Measurements from ENCODE around the gene PPT2. TPM values are rescaled to one million over a fixed set of nuclear protein-coding genes. Genes with fewer than 3 reads are reported as not detected.
"Not testable (repeated sequence)": the region's sequence is repeated elsewhere in the genome, so short reads cannot be mapped to it uniquely, and the experiment has no call there.

PPT2 gene
- total RNA-seq, 1 donor from 2014 or later: 55.1 TPM

DNA sequence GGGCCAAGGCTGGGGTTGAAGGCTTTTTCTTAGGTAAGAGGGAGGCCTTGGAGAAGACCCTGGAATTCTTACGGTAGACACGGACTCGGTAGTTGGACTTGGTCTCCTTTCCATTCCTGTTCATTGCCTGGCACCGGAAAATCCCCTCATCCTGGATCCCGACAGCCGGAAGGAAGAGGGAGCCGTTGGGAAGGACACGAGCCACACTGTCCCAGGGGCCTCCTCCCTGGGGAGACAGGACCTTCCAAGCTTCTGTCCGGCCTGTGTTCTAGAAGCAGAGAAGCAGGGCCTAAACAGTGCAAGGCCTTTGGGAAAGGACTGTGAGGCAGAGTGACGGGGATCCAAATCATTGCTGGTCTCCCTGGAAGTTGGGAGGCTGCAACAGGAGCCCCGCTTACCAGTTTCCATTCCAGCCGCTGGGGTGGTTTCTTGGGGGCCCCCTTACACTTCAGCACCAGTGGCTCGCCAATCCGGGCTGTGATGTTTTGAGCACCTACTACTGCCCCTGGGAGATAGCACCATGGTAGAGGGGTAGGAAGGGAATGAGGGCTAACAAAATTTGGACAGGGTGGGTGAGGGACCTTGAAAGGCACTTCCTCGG, 29.6 kb downstream of the PPT2 start:
- no peak for DNase-seq
- Mint-ChIP-seq H3K4me1 (ENCODE audit: low read depth, unreplicated experiment) (peaks cover 27% of the 10 kb centered on the region), H3K9me3 (ENCODE audit: unreplicated experiment) (peaks cover 7% of the 10 kb centered on the region), H3K27me3 (ENCODE audit: unreplicated experiment) (peaks cover 11% of the 10 kb centered on the region), H3K27ac (ENCODE audit: unreplicated experiment) (no peak overlapping the region), H3K4me3 (ENCODE audit: unreplicated experiment) (no peak overlapping the region), H3K36me3 (ENCODE audit: unreplicated experiment) (peaks cover 5% of the 10 kb centered on the region)
- TF ChIP-seq, protein P1, sequence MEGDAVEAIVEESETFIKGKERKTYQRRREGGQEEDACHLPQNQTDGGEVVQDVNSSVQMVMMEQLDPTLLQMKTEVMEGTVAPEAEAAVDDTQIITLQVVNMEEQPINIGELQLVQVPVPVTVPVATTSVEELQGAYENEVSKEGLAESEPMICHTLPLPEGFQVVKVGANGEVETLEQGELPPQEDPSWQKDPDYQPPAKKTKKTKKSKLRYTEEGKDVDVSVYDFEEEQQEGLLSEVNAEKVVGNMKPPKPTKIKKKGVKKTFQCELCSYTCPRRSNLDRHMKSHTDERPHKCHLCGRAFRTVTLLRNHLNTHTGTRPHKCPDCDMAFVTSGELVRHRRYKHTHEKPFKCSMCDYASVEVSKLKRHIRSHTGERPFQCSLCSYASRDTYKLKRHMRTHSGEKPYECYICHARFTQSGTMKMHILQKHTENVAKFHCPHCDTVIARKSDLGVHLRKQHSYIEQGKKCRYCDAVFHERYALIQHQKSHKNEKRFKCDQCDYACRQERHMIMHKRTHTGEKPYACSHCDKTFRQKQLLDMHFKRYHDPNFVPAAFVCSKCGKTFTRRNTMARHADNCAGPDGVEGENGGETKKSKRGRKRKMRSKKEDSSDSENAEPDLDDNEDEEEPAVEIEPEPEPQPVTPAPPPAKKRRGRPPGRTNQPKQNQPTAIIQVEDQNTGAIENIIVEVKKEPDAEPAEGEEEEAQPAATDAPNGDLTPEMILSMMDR (IDR thresholded peaks at IDR 0.05; ENCODE audit: partially characterized antibody, unreplicated experiment): no peak

DNA sequence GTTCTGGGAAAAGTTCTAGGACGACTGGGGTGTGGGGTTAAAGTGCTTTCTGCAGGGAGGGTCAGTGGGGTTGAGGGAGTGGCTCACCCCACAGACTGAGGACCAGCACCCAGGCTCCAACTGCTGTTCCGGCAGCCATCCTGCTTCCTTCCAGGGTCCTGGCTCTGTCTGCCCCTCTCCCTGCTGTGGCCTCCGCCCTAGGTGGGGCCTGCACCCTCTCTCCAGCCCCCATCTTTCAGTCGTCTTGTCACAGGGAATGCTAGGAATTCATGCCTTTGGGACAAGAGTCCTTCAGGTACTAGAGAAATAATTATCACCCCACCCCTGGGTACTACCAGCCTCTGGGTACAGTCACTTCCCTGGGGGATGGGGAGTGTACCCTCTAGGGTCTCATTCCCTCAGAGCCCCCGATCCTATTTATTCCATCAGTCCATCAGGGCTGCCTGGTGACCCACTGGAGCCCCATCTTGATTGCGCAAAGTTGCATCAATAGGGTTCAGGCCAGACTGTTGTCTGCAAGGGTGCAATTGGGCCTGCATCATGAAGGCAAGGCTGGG, 30.2 kb downstream of the PPT2 start, which contains the start of gene AGER:
AGER (minus strand) TSS at position 170 of the 557 bp plus-strand sequence; CDS start at position 139, 31 bp downstream.
- no peak for DNase-seq
- H3K27ac Mint-ChIP-seq (ENCODE audit: unreplicated experiment): no peak within 1 kb of the TSS
- peaks cover 1% of the 10 kb centered on the region for H3K36me3 Mint-ChIP-seq (ENCODE audit: unreplicated experiment)
- TF ChIP-seq, protein P1 (IDR thresholded peaks at IDR 0.05; ENCODE audit: partially characterized antibody, unreplicated experiment): no peak
- H3K27me3 Mint-ChIP-seq (ENCODE audit: unreplicated experiment): peaks cover 7% of the 10 kb centered on the region
- peaks cover 27% of the 10 kb centered on the region for H3K4me1 Mint-ChIP-seq (ENCODE audit: low read depth, unreplicated experiment)
- no peak within 1 kb of the TSS for H3K4me3 Mint-ChIP-seq (ENCODE audit: unreplicated experiment)
- H3K9me3 Mint-ChIP-seq (ENCODE audit: unreplicated experiment): peaks cover 6% of the 10 kb centered on the region

DNA sequence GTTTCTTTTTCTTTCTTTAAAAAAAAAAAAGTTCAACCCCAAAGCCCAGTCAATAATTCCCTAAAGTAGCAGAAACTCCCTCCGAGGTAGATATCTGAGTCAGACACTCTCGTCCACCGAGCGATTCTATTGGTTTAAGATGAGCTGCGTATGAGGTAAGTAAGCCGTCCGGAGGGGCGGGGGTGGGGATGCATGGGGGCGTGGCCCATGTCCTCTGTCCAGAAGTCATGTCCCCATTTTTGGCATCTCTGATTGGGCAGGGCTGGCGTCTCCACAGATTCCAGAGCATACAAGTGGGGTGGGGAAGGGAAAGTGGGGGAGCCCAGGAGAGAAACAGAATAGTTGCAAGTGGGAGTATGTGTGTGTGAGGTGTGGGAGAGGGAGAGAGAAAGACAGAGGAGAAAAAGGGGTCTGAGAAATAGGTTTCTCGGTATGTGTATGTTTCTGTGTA, 31.8 kb downstream of the PPT2 start:
- not testable (repeated sequence) for H3K9me3 Mint-ChIP-seq (ENCODE audit: unreplicated experiment); H3K27me3 Mint-ChIP-seq (ENCODE audit: unreplicated experiment); H3K36me3 Mint-ChIP-seq (ENCODE audit: unreplicated experiment)
- peak; percentile 44 for DNase-seq
- Mint-ChIP-seq H3K27ac (ENCODE audit: unreplicated experiment) (peak overlapping the region; percentile 52), H3K4me1 (ENCODE audit: low read depth, unreplicated experiment) (peaks cover 14% of the 10 kb centered on the region), H3K4me3 (ENCODE audit: unreplicated experiment) (peak overlapping the region; percentile 25)

DNA sequence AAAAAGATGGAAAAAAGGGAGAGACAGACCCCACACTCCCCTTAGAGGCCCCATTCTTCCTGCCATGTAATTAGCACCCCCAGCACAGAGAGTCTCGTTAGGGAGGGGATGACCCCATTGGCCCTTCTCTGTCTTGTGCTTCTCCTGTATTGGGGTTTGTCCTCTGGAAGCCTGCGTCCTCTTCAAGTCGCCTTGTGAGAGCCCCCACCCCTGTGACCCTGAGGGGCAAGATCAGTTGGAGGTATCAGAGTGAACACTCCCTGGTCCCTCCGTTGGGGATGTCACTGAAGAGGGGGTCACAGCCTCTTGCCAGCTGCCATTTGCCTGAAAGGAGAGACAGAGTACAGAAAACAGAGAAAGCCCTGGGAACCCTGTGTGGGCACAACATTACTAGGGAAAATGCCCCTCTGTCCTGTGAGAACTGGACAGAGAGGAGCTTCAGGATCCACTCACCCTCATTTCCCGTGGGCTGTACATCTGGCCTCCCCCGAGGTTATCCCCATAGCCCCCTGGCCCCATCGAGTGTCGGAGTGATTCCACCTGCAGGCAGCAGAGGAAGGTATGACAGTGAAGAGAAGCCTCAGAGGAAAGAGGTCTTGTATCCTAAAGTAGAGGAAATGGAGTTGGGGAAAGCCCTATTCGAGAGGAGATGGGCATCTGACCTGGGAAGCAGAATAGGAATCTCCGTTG, 32.4 kb downstream of the PPT2 start:
- not testable (repeated sequence) for H3K27me3 Mint-ChIP-seq (ENCODE audit: unreplicated experiment); DNase-seq; H3K36me3 Mint-ChIP-seq (ENCODE audit: unreplicated experiment); H3K9me3 Mint-ChIP-seq (ENCODE audit: unreplicated experiment)
- H3K4me3 Mint-ChIP-seq (ENCODE audit: unreplicated experiment): peak overlapping the region; percentile 20
- peak overlapping the region; percentile 14 for H3K27ac Mint-ChIP-seq (ENCODE audit: unreplicated experiment)
- peaks cover 14% of the 10 kb centered on the region for H3K4me1 Mint-ChIP-seq (ENCODE audit: low read depth, unreplicated experiment)

DNA sequence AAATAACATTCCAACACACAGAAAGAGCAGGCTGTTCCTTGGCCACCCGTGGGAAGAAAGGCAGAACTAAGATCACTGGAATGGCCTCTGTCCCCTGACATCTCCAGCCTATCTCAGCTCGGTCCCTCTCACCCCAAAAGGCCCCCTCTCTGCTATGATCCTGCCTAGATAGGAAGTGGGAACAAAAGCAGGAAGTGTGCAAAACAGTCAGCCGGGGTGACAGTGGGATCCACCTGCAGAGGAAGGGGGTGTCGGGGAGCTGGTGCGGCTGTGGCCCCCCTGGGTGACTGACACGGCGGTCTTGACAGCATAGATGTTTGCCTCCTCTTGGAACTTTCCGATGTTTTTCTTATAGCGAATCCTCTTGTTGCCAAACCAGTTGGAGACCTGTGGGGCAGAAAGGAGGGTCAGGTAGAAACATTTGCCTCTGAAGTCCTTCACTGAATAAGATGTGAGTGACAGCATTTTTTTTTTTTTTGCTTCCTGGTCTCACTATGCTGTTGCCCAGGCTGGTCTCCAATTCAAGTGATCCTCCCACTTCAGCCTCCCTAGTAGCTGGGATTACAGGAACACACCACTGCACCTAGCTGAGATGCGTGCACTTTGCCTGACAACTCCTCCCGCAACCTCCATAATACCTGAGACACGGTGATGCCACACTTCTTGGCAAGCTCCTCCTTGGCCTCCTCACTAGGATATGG, 33.2 kb downstream of the PPT2 start:
- H3K36me3 Mint-ChIP-seq (ENCODE audit: unreplicated experiment): no peaks in the 10 kb centered on the region
- DNase-seq: no peak
- H3K4me1 Mint-ChIP-seq (ENCODE audit: low read depth, unreplicated experiment): peaks cover 14% of the 10 kb centered on the region
- TF ChIP-seq, protein P1 (IDR thresholded peaks at IDR 0.05; ENCODE audit: partially characterized antibody, unreplicated experiment): no peak
- peaks cover 12% of the 10 kb centered on the region for H3K9me3 Mint-ChIP-seq (ENCODE audit: unreplicated experiment)
- H3K4me3 Mint-ChIP-seq (ENCODE audit: unreplicated experiment): peak overlapping the region; percentile 38
- peaks cover 9% of the 10 kb centered on the region for H3K27me3 Mint-ChIP-seq (ENCODE audit: unreplicated experiment)
- H3K27ac Mint-ChIP-seq (ENCODE audit: unreplicated experiment): peak overlapping the region; percentile 17

DNA sequence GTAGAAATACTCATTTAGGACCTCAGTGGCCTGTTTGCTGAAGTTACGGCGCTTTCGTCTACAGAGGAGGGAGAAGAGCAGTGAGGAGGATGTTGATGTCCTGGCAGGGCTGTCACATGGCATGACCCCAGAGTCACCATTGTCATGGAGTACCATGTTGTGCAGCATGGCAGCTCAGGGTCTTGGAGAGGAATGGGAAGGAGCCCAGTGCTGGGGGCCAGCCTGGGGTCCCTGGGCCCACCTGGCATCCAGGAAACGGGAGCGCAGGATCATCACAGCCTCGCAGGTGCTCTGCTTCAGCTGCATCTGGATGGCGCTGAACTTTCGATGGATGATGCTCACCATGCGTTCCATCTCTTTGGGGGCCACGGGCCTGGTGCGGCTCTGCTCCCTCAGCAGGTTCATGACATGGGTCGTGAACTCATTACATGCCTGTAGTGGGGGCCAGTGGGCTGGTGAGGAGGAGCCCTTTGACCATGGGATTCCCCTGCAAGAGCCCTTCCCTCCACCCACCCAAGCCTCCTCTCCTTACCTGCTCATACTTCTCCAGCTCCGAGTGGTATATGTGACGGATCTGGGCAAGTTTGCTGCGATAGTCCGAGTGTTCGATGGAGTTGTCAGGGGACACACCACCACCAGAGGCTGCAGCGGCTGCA, 33.9 kb downstream of the PPT2 start:
- H3K27ac Mint-ChIP-seq (ENCODE audit: unreplicated experiment): peak overlapping the region; percentile 17
- DNase-seq; H3K36me3 Mint-ChIP-seq (ENCODE audit: unreplicated experiment); H3K27me3 Mint-ChIP-seq (ENCODE audit: unreplicated experiment): not testable (repeated sequence)
- peak overlapping the region; percentile 38 for H3K4me3 Mint-ChIP-seq (ENCODE audit: unreplicated experiment)
- peaks cover 12% of the 10 kb centered on the region for H3K9me3 Mint-ChIP-seq (ENCODE audit: unreplicated experiment)
- peaks cover 14% of the 10 kb centered on the region for H3K4me1 Mint-ChIP-seq (ENCODE audit: low read depth, unreplicated experiment)

Measured in glutamatergic neuron (in vitro differentiated cells).